NCI-H2196 treated with DMSO at 0.1 percent for 48 hours (cell line): ENCODE results near the gene RAD51B.
"Not testable (repeated sequence)": the region's sequence is repeated elsewhere in the genome, so short reads cannot be mapped to it uniquely, and the experiment has no call there.

Experiments
- DNase-seq: peaks from one replicate; lab custom pipeline; 2025; ENCODE audit not compliant: unreplicated experiment; lab: John Stamatoyannopoulos, UW

Gene RAD51B

GRCh38 chr14:68198713-68199495 is 379.3 kb downstream of the RAD51B start:
- no peak for DNase-seq

GRCh38 chr14:68199554-68200151 is 380.1 kb downstream of the RAD51B start:
- DNase-seq = no peak

- no peak for DNase-seq
These were observed 384.3 kb downstream of the RAD51B start for GRCh38 chr14:68203871-68204270.

- DNase-seq = no peak
These were observed 388.6 kb downstream of the RAD51B start for GRCh38 chr14:68208218-68208617.

GRCh38 chr14:68208626-68209317 is 389.2 kb downstream of the RAD51B start:
- no peak for DNase-seq

- DNase-seq = no peak
These were observed 391.2 kb downstream of the RAD51B start for GRCh38 chr14:68210729-68211299.

- DNase-seq = no peak
These were observed 391.8 kb downstream of the RAD51B start for GRCh38 chr14:68211421-68211820.

- DNase-seq = no peak
These were observed 392.3 kb downstream of the RAD51B start for GRCh38 chr14:68211886-68212285.

GRCh38 chr14:68212361-68212760 is 392.8 kb downstream of the RAD51B start:
- no peak for DNase-seq

- DNase-seq = no peak
These were observed 394.9 kb downstream of the RAD51B start for GRCh38 chr14:68214431-68214830.

GRCh38 chr14:68215629-68216028 is 396.1 kb downstream of the RAD51B start:
- DNase-seq = no peak

GRCh38 chr14:68216079-68216478 is 396.5 kb downstream of the RAD51B start:
- DNase-seq = no peak

GRCh38 chr14:68216957-68217356 is 397.4 kb downstream of the RAD51B start:
- no peak for DNase-seq

GRCh38 chr14:68217791-68218340 is 398.3 kb downstream of the RAD51B start:
- DNase-seq = no peak

- DNase-seq = no peak
These were observed 399.8 kb downstream of the RAD51B start for GRCh38 chr14:68219407-68219806.

GRCh38 chr14:68221046-68221445 is 401.5 kb downstream of the RAD51B start:
- not testable (repeated sequence) for DNase-seq

- DNase-seq = no peak
These were observed 402.6 kb downstream of the RAD51B start for GRCh38 chr14:68222154-68222553.

- no peak for DNase-seq
These were observed 403.1 kb downstream of the RAD51B start for GRCh38 chr14:68222726-68223125.

GRCh38 chr14:68223631-68224030 is 404.1 kb downstream of the RAD51B start:
- no peak for DNase-seq

GRCh38 chr14:68225321-68225720 is 405.7 kb downstream of the RAD51B start:
- DNase-seq = no peak

GRCh38 chr14:68226523-68226922 is 406.9 kb downstream of the RAD51B start:
- no peak for DNase-seq
